ENCODE measurements around the gene MEA1.

GRCh38 chr6:42981836-42982235 lies 31.9 kb downstream of the MEA1 start:
- TF ChIP-seq CTCF (IDR thresholded peaks at IDR 0.05): no peak
- no peak for TF ChIP-seq POLR2A (IDR thresholded peaks at IDR 0.05)
